Measurements from ENCODE around the gene ARF5. TPM values are rescaled to one million over a fixed set of nuclear protein-coding genes. Genes with fewer than 3 reads are reported as not detected.

Gene ARF5
- total and polyA plus RNA-seq, 4 experiments from 2014 or later = 93.2 to 228 (median 131) TPM

DNA sequence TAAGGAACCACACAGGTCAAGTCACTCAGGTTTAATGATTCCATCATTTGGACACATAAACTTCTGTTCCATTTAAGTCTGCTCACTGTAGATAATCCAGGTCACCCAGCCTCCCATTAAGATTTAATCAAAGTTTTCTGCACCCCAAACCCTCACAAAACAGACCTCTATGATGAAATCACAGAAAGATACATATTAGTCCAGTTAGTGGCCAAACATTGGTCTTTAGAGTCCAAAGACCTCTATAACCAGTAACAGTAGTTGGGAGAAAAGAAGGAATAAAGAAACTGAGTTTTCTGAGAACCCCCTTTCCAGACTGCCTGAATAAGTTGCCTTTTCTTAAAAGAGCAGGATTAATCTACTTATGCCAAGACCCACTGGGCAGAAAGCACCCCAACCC, 7.6 kb upstream of the ARF5 start:
- Mint-ChIP-seq H3K9me3 (no peaks in the 10 kb centered on the region), H3K27ac (peak overlapping the region in 4 of 7 donors; percentile 7 to 68 (median 34)), H3K4me1 (peaks cover 32 to 65% (median 54%) of the 10 kb centered on the region in 4 donors), H3K4me3 (peak overlapping the region in 1 of 8 donors; percentile 43), H3K27me3 (no peaks in the 10 kb centered on the region), H3K36me3 (peaks cover 62 to 68% of the 10 kb centered on the region in 2 donors)
- ChIA-PET POLR2A (ENCODE audit: partially characterized antibody) (no interaction called here), CTCF (ENCODE audit: partially characterized antibody) (interaction anchor here (0.8 kb wide), 1 partner anchor 73 kb away, joined by 3 read pairs; no protein-coding TSS in a partner anchor)
- H3K4me1 ChIP-seq (ENCODE audit: insufficient read depth, low read length) = peaks cover 47% of the 10 kb centered on the region
- intact Hi-C loops (cut with micrococcal nuclease) = no loop called here
- peaks cover 18% of the 10 kb centered on the region for H3K36me3 ChIP-seq (ENCODE audit: insufficient read depth, low read length)
- DNase-seq = no peak
- no peaks in the 10 kb centered on the region for H3K9me3 ChIP-seq (ENCODE audit: control insufficient read depth in 1 of 2, low read length in 2 of 2)
- no peak overlapping the region for H3K4me3 ChIP-seq (ENCODE audit: low read length in 2 of 2)
- no peaks in the 10 kb centered on the region for H3K27me3 ChIP-seq (ENCODE audit: insufficient read depth, low read length)
- no peak overlapping the region for H3K27ac ChIP-seq (ENCODE audit: low read depth, low read length)

- Mint-ChIP-seq H3K9me3 (no peaks in the 10 kb centered on the region), H3K4me3 (peak overlapping the region in 2 of 8 donors; percentile 31 to 39), H3K36me3 (peaks cover 58 to 69% of the 10 kb centered on the region in 2 donors), H3K27me3 (no peaks in the 10 kb centered on the region), H3K4me1 (peaks cover 35 to 76% (median 62%) of the 10 kb centered on the region in 4 donors), H3K27ac (peak overlapping the region in 1 of 7 donors; percentile 69)
- Histone ChIP-seq H3K36me3 (ENCODE audit: insufficient read depth, low read length) (peaks cover 18% of the 10 kb centered on the region), H3K9me3 (ENCODE audit: control insufficient read depth in 1 of 2, low read length in 2 of 2) (no peaks in the 10 kb centered on the region), H3K27ac (ENCODE audit: low read depth, low read length) (no peak overlapping the region), H3K4me1 (ENCODE audit: insufficient read depth, low read length) (peaks cover 53% of the 10 kb centered on the region), H3K4me3 (ENCODE audit: low read length in 2 of 2) (no peak overlapping the region), H3K27me3 (ENCODE audit: insufficient read depth, low read length) (no peaks in the 10 kb centered on the region)
- no peak for DNase-seq
- CTCF ChIA-PET (ENCODE audit: partially characterized antibody) = interaction anchor here (0.8 kb wide), 1 partner anchor 74 kb away, joined by 3 read pairs; no protein-coding TSS in a partner anchor
- intact Hi-C loops (cut with micrococcal nuclease) = no loop called here
- POLR2A ChIA-PET (ENCODE audit: partially characterized antibody) = interaction anchor here (0.6 kb wide), 1 partner anchor 107 kb away, joined by 3 read pairs; no protein-coding TSS in a partner anchor
Observed at GRCh38 chr7:127581716-127582115, 6.5 kb upstream of the ARF5 start.

DNA sequence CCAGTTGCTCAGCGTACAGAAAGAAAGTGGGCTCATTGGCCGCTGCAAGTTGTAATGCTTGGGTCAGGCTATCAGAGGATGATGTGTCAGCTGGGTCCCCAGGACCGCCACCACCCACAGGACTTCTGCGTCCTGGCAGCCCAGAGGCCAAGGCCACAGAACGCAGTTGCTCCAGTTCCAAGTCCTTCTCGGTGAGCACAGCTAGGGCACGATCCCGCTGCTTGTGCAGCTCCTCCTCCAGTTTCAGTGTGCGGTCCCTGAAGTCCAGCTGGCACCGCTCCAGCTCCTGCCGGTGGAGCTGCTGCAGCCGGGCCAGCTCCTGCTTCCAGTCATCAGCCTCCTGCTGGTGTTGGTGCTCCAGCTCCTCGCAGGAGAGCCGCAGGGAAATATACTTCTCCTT, 5.8 kb upstream of the ARF5 start:
- Mint-ChIP-seq H3K4me3 (no peak overlapping the region), H3K27ac (peak overlapping the region in 3 of 7 donors; percentile 37 to 51 (median 48)), H3K27me3 (no peaks in the 10 kb centered on the region), H3K36me3 (peaks cover 52 to 63% of the 10 kb centered on the region in 2 donors), H3K9me3 (no peaks in the 10 kb centered on the region), H3K4me1 (peaks cover 36 to 82% (median 67%) of the 10 kb centered on the region in 4 donors)
- no peak for DNase-seq
- Histone ChIP-seq H3K36me3 (ENCODE audit: insufficient read depth, low read length) (peaks cover 18% of the 10 kb centered on the region), H3K27ac (ENCODE audit: low read depth, low read length) (no peak overlapping the region), H3K4me1 (ENCODE audit: insufficient read depth, low read length) (peaks cover 59% of the 10 kb centered on the region), H3K9me3 (ENCODE audit: control insufficient read depth in 1 of 2, low read length in 2 of 2) (no peaks in the 10 kb centered on the region), H3K4me3 (ENCODE audit: low read length in 2 of 2) (no peak overlapping the region), H3K27me3 (ENCODE audit: insufficient read depth, low read length) (no peaks in the 10 kb centered on the region)
- POLR2A ChIA-PET (ENCODE audit: partially characterized antibody) = no interaction called here
- intact Hi-C loops (cut with micrococcal nuclease) = no loop called here
- CTCF ChIA-PET (ENCODE audit: partially characterized antibody) = no interaction called here

- CTCF ChIA-PET (ENCODE audit: partially characterized antibody) = no interaction called here
- DNase-seq = no peak
- Mint-ChIP-seq H3K4me3 (peak overlapping the region; percentile 89 to 96 (median 92)), H3K9me3 (no peaks in the 10 kb centered on the region), H3K27ac (peak overlapping the region; percentile 88 to 97 (median 95)), H3K36me3 (peaks cover 31 to 57% of the 10 kb centered on the region in 2 donors), H3K4me1 (peaks cover 39 to 88% (median 73%) of the 10 kb centered on the region in 4 donors), H3K27me3 (no peaks in the 10 kb centered on the region)
- intact Hi-C loops (cut with micrococcal nuclease) = loop anchor here (2.0 to 5.0 kb wide), 4 partner anchors 237 to 873 kb away; partner anchors contain the start of genes GRM8 and HILPDA
- Histone ChIP-seq H3K36me3 (ENCODE audit: insufficient read depth, low read length) (peaks cover 18% of the 10 kb centered on the region), H3K4me1 (ENCODE audit: insufficient read depth, low read length) (peaks cover 74% of the 10 kb centered on the region), H3K9me3 (ENCODE audit: control insufficient read depth in 1 of 2, low read length in 2 of 2) (no peaks in the 10 kb centered on the region), H3K4me3 (ENCODE audit: low read length in 2 of 2) (peak overlapping the region; percentile 80 to 90), H3K27ac (ENCODE audit: low read depth, low read length) (peak overlapping the region; percentile 89), H3K27me3 (ENCODE audit: insufficient read depth, low read length) (no peaks in the 10 kb centered on the region)
- POLR2A ChIA-PET (ENCODE audit: partially characterized antibody) = interaction anchor here (1.4 to 5.7 kb wide), 5 partner anchors 8 to 759 kb away, joined by 3 to 40 read pairs (median 7); partner anchors contain the start of genes RBM28, SND1 and ZNF800
Observed at GRCh38 chr7:127584648-127585043, 3.6 kb upstream of the ARF5 start.

GRCh38 chr7:127585044-127585953, 2.9 kb upstream of the ARF5 start, which contains the start of gene GCC1:
Gene GCC1, minus strand, starts transcription at chr7:127585596. Its CDS starts 414 bp downstream, at chr7:127585182.
- H3K36me3 Mint-ChIP-seq = peaks cover 30 to 56% of the 10 kb centered on the region in 2 donors
- DNase-seq = peak; percentile 90 to 95 (median 91)
- H3K4me3 Mint-ChIP-seq = peak within 1 kb of the TSS; percentile 89 to 96 (median 92)
- no peaks in the 10 kb centered on the region for H3K9me3 Mint-ChIP-seq
- Histone ChIP-seq H3K27ac (ENCODE audit: low read depth, low read length) (peak within 1 kb of the TSS; percentile 89), H3K4me3 (ENCODE audit: low read length in 2 of 2) (peak within 1 kb of the TSS; percentile 80 to 90), H3K36me3 (ENCODE audit: insufficient read depth, low read length) (peaks cover 18% of the 10 kb centered on the region), H3K9me3 (ENCODE audit: control insufficient read depth in 1 of 2, low read length in 2 of 2) (no peaks in the 10 kb centered on the region), H3K4me1 (ENCODE audit: insufficient read depth, low read length) (peaks cover 77% of the 10 kb centered on the region), H3K27me3 (ENCODE audit: insufficient read depth, low read length) (no peaks in the 10 kb centered on the region)
- intact Hi-C loops (cut with micrococcal nuclease) = loop anchor here (2.0 to 5.0 kb wide), 4 partner anchors 238 to 872 kb away; partner anchors contain the start of genes GRM8 and HILPDA
- H3K27ac Mint-ChIP-seq = peak within 1 kb of the TSS; percentile 88 to 97 (median 95)
- H3K27me3 Mint-ChIP-seq = no peaks in the 10 kb centered on the region
- ChIA-PET POLR2A (ENCODE audit: partially characterized antibody) (interaction anchor here (0.7 to 5.7 kb wide), 8 partner anchors 9 to 759 kb away, joined by 3 to 40 read pairs (median 5); partner anchors contain the start of genes RBM28, SND1 and ZNF800), CTCF (ENCODE audit: partially characterized antibody) (interaction anchor here (0.9 to 1.0 kb wide), 2 partner anchors 193 to 551 kb away, joined by 3 to 4 read pairs; partner anchors contain the start of gene ZNF800)
- H3K4me1 Mint-ChIP-seq = peaks cover 41 to 87% (median 74%) of the 10 kb centered on the region in 4 donors

- H3K27me3 Mint-ChIP-seq = no peaks in the 10 kb centered on the region
- ChIA-PET CTCF (ENCODE audit: partially characterized antibody) (interaction anchor here (0.9 kb wide), 1 partner anchor 550 kb away, joined by 3 read pairs; no protein-coding TSS in a partner anchor), POLR2A (ENCODE audit: partially characterized antibody) (interaction anchor here (1.8 to 5.7 kb wide), 3 partner anchors 65 to 758 kb away, joined by 6 to 40 read pairs (median 37); partner anchors contain the start of genes RBM28, SND1 and ZNF800)
- H3K4me1 Mint-ChIP-seq = peaks cover 38 to 80% (median 65%) of the 10 kb centered on the region in 4 donors
- H3K9me3 Mint-ChIP-seq = no peaks in the 10 kb centered on the region
- H3K4me3 Mint-ChIP-seq = peak overlapping the region; percentile 89 to 96 (median 93)
- peaks cover 24 to 57% of the 10 kb centered on the region in 2 donors for H3K36me3 Mint-ChIP-seq
- H3K36me3 ChIP-seq (ENCODE audit: insufficient read depth, low read length) = peaks cover 18% of the 10 kb centered on the region
- no peaks in the 10 kb centered on the region for H3K27me3 ChIP-seq (ENCODE audit: insufficient read depth, low read length)
- intact Hi-C loops (cut with micrococcal nuclease) = loop anchor here (5.0 kb wide), 3 partner anchors 239 to 871 kb away; partner anchors contain the start of genes GRM8 and HILPDA
- H3K4me1 ChIP-seq (ENCODE audit: insufficient read depth, low read length) = peaks cover 67% of the 10 kb centered on the region
- peak overlapping the region in 6 of 7 donors; percentile 44 to 95 (median 90) for H3K27ac Mint-ChIP-seq
- H3K9me3 ChIP-seq (ENCODE audit: control insufficient read depth in 1 of 2, low read length in 2 of 2) = no peaks in the 10 kb centered on the region
- DNase-seq = no peak
- H3K4me3 ChIP-seq (ENCODE audit: low read length in 2 of 2) = no peak overlapping the region
- no peak overlapping the region for H3K27ac ChIP-seq (ENCODE audit: low read depth, low read length)
Observed at GRCh38 chr7:127586346-127586745, 1.9 kb upstream of the ARF5 start.
